Neural cell (in vitro differentiated cells): ENCODE results near the gene HRH2.

Experiments used
- CTCF ChIP-seq: fragments of 450-650 bp; IDR thresholded peaks from 2 replicates; pipeline ENCODE4 v1.5.1; 2014; ENCODE audit warnings: antibody characterized with exemption, mild to moderate bottlenecking, moderate library complexity; ENCODE audit not compliant: poor library complexity, severe bottlenecking
- EP300 ChIP-seq: fragments of 450-650 bp; conservative IDR thresholded peaks from 2 replicates; pipeline ENCODE4 v1.6.1; 2014; ENCODE audit warnings: antibody characterized with exemption, mild to moderate bottlenecking, moderate library complexity; ENCODE audit not compliant: poor library complexity, severe bottlenecking
- EZH2 ChIP-seq: fragments of 200-600, 300-800 bp; shearing (Covaris generic), sonication (generic); IDR thresholded peaks from 2 replicates; pipeline ENCODE4 v1.6.1; 2014; ENCODE audit warnings: antibody characterized with exemption, low read length, borderline replicate concordance, mild to moderate bottlenecking; ENCODE audit not compliant: insufficient read depth, poor library complexity, severe bottlenecking
- MXI1 ChIP-seq: fragments of 450-650 bp; conservative IDR thresholded peaks from 2 replicates; pipeline ENCODE4 v1.6.1; 2014; ENCODE audit warnings: antibody characterized with exemption, mild to moderate bottlenecking; ENCODE audit not compliant: poor library complexity, severe bottlenecking
- POLR2AphosphoS5 ChIP-seq: IDR thresholded peaks from 2 replicates; pipeline ENCODE4 v1.6.1; 2012
- REST ChIP-seq: IDR thresholded peaks from 2 replicates; pipeline ENCODE4 v1.6.1; 2012; ENCODE audit warnings: borderline replicate concordance
- SMC3 ChIP-seq: fragments of 450-650 bp; conservative IDR thresholded peaks from 2 replicates; pipeline ENCODE4 v1.6.1; 2014; ENCODE audit warnings: antibody characterized with exemption, mild to moderate bottlenecking, moderate library complexity; ENCODE audit not compliant: poor library complexity
- TAF1 ChIP-seq: IDR thresholded peaks from 2 replicates; pipeline ENCODE4 v1.6.1; 2012; ENCODE audit warnings: low read depth

DNA sequence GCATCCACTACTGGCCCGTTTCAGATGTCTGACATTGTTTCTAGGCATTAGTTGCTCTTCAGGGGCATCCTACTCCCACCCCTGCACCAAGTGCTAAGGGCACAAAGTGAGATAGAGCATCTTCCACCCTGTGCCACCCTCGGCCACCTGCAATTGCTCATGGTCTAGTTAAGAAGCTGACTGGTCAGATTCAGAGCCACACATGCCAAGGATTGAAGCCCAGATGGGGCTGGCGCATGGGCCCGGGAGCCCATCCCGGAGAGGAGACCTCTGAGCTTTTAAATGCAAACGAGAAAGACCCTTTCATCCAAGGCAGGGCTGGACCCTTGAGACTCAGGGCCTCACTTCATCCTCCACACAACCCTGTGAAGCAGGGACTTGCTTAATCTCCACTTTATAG is 28.5 kb downstream of the HRH2 start:
- TF ChIP-seq CTCF, result no peak
- TF ChIP-seq EP300, result no peak
- TF ChIP-seq POLR2AphosphoS5, result no peak
- no peak for TF ChIP-seq SMC3
- TF ChIP-seq EZH2, result no peak
- TF ChIP-seq TAF1, result no peak
- no peak for TF ChIP-seq MXI1
- no peak for TF ChIP-seq REST
